Heart left ventricle (tissue), 13 donors: ENCODE data around the gene NCAPH2.

Source experiments
- CTCF ChIP-seq, 12 donors: fragments of 200-600 bp; sonication (generic) in 4 of 12; IDR thresholded peaks; one replicate each; pipeline versions ENCODE4 v1.5.0 to v1.8.0; 2018 to 2022; ENCODE audit warnings: antibody characterized with exemption in 12 of 12, mild to moderate bottlenecking in 5 of 12
- POLR2A ChIP-seq, 2 donors: fragments of 450-650 bp; IDR thresholded peaks; one replicate each; pipeline ENCODE4 v1.6.1; 2017; ENCODE audit warnings: antibody characterized with exemption in 2 of 2, mild to moderate bottlenecking in 2 of 2, moderate library complexity in 2 of 2
- donor health status: ischemic (EF 13 %, LVEDD 7.1; RV severe dilation, severe dysfunction).
- donor health status: DM: no; HTN: yes; CAD: no.
- donor health status: DM: no; HTN: no; CAD: no.
- donor health status: ischemic (EF 25% LVEDD 6.9; RV normal size, moderate dysfunction).
- donor health status: ischemic (EF 25% LVEDD 5.7; RV mildly dilated, moderate dysfunction).
- donor health status: ischemic (EF 35%, LVEDD 5.7; RV mildly dilated, moderate dysfunction).
- donor health status: nonischemic (EF 11% LVEDD 7.7; RV severe dilation, severe dysfunction).
- donor health status: DM: yes; HTN: yes; CAD: no.
- donor health status: PGD.
- donor health status: ischemic (EF 29% LVEDD 5.4; RV normal size, mild dysfunction).
- donor health status: nonischemic (EF 23%, LVEDD 6.1; RV moderate dilation, normal function).

- no peak for TF ChIP-seq POLR2A (IDR thresholded peaks at IDR 0.05)
- no peak for TF ChIP-seq CTCF (IDR thresholded peaks at IDR 0.05)
These were observed 4.4 kb upstream of the NCAPH2 start for GRCh38 chr22:50503475-50504145.
